GM19467 (cell line): ENCODE results near the gene TOPORS.
A peak's percentile ranks its signal among the peaks of the same experiment; 100 is the strongest.
"Not testable (repeated sequence)": the region's sequence is repeated elsewhere in the genome, so short reads cannot be mapped to it uniquely, and the experiment has no call there.

Experiments
- ATAC-seq: cut with Tn5 transposase; IDR thresholded peaks from one replicate; pipeline ENCODE4 v1.9.1; 2021; ENCODE audit warnings: mild to moderate bottlenecking, moderate library complexity; ENCODE audit not compliant: unreplicated experiment

The TOPORS gene

DNA sequence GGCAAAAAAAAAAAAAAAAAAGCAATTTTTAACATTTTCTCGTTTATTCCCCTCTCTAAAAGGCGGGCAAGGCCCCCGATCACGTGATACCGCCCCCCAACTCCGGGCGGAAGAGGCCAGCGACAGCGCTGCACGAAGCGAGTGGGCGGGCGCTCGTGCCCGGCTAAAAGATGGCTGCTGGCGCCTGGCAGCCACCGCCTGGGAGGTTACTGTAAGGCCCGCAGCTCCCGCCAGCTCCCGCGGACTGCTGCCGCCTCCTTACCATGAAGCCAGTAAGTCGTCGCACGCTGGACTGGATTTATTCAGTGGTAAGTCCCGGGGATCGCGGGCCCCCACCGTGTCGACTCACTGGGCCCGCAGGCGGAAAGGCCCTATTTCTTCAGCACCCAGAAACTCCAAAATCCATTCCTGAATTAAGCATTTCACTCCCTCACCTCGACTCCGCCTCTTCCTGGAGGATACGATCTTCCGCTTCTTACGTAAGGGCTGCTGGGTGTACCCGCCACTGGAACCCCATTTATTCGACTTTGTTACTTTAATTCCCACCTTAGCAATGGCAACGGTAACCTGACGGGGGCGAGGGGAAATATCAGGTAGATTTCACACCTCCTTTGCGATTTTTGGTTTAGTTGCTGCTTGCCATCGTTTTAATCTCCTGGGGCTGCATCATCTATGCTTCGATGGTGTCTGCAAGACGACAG, at the start of gene TOPORS, which contains the start of gene SMIM27:
TSS of gene TOPORS (minus strand) at position 415 of the 701 bp plus-strand sequence. CDS start at position 265, 150 bp downstream.
TSS of gene SMIM27 (plus strand) at position 156 of the 701 bp plus-strand sequence. CDS start at position 264, 108 bp downstream.
- ATAC-seq, result peak; percentile 75

DNA sequence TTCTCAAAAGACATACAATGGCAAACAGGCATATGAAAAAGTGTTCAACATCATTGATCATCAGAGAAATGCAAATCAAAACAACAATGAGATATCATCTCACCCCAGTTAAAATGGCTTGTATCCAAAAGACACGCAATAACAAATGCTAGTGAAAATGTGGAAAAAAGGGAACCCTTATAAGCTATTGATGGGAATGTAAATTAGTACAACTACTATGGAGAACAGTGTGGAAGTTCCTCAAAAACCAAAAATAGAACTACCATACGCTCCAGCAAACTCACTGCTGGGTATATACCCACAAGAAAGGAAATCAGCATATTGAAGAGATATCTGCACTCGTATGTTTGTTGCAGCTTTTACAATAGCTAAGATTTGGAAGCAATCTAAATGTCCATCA, 46.6 kb upstream of the TOPORS start:
- ATAC-seq, result not testable (repeated sequence)

DNA sequence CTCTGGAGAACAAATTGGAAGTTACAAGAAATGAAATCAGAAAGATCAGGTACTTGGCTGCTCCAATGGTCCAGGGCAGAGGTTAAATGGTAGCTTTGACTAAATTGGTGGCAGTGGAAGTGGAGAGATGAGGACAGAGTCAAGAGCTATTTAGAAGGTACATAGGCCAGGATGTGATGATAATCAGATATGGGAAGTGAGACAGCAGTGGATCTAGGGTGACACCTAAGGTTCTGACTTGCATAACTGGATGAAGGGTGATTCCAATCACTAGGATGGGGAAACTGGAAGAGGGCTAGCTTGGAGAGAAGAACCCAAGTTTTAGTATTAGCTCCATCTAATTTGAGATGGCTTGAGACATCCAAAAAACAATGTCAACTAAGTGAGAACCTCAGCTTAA, 44.5 kb upstream of the TOPORS start:
- no peak for ATAC-seq

DNA sequence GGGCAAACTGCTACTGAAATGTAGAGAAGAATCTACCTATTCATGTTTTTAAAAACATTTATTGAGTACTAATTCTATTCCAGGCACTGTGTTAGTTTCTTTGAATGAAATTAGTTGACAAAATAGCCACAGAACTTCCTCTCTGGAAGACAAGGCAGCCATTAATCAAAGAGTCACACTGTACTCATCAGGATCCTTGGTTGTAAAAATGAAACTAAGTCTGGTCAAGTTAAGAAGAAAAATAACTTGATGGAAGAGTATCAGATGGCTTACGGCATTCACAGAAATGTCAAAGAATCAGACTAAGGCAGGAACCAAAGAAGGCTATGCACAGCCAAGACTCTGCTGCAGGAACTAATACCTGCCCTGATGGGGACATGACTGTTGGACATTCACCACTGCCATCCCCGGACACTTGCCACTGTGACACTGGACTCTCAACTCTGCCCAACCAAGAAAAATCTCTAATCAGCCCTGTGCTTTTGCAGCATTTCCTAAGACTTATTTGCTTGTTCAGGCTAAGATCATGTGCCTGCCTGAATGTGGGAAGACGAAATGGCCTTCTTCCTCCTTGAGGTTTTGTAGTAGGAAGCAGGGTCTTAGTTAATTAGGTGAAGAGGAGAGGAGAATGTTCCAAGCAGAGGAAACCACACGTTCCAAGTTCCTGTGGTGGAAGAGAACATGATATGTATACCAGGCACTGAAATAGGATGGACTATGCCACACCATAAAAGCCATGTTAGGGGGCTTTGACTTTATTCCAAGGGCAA, 43.9 kb upstream of the TOPORS start:
- no peak for ATAC-seq

DNA sequence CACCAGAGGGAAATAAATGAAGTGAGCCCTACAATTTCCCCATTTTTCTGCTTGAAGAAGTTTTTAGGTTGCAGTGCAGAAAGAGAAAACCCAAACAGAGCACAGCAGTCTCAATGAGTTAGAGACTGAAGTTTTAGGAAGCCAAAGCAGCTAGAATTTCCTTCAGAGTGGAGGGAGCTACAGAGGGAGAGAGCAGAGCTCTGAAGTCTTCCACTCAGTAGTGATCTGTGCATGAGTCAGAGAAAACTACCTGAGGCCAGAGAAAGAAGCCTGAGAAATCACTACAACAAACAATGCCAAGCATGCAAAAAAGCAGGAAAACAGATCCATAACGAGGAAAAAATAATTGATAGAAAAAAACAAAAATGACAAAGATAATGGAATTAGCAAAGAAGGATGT, 38.5 kb upstream of the TOPORS start:
- no peak for ATAC-seq

DNA sequence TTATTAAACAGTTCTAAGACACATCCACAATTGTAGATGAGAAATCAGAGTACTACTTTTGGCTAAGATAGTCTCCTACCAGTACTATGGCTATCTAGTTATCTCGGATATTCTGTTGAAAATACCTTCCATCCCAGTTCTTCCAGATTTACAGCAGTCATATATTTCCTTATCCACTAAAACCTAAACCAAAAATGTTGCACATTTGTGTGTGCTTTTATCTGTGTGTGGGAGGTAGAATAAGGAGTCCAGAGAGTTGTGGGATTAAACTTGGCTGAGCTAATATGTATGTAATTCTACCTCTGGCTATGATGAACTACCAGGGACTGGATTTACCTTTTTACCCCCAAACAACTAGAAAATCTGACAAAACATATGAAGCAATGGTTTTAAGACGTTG, 38.1 kb upstream of the TOPORS start:
- no peak for ATAC-seq

DNA sequence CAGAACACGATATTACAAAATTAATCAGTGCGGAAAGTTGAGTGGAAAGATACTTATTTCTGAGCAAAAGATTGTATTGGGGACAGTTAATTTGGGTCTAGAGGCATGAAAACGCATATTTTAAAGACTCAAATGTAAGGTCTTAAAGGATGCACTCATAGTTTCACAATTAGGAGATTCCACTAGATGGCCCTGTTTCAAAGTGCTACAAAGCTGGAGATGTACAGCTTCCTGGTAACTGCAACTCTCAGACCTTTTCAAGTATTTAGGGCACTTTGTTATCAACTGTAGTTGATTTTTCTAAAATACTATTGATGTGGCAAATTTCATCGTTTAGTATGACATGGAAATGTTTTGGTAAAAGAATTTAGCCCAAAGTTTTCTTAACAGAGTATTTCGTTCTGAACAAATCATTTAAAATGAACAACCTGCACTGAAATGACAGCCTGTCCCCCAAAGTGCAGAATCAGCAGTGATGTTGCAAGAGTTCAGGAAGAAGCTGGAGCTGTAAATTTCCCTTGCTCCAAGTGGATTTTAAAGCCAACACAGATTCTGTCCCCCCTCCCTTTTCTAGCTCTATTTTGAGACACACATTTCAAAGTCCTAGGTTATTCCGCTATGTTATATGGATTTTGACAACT, 36.8 kb upstream of the TOPORS start:
- peak; percentile 69 for ATAC-seq

DNA sequence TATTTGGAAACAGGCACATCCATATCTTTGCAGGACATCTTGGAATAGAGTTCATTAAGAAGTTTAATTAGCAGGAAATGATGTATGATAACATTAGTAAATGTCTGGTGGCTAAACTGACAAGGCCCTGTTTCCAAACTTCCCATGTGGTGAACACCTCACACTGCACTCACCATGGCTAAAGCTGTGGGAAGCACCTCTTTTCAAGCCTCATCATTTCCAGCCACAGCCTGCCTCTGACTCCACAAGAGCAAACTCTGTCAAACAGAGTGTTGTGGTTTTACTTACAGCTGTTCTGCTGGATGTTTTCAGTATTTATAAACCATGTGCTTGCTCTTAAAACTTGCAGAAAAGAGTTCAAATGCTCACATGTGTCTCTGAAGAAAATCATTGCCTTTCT, 35.5 kb upstream of the TOPORS start:
- ATAC-seq, result no peak

DNA sequence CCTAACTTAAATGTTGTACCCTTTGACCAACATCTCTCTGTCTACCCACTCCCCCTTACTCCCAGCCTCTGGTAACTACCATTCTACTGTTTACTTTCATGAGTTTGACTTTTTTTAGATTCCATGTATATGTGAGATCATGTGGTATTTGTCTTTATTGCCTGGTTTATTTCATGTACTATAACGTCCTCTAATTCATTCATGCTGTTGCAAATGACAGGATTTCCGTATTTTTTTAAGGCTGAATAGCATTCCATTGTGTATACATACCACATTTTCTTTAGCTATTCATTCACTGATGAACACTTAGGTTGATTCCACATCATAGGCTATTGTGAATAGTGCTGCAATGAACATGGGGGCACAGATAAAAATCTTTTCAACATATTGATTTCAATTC, 32.4 kb upstream of the TOPORS start:
- no peak for ATAC-seq

DNA sequence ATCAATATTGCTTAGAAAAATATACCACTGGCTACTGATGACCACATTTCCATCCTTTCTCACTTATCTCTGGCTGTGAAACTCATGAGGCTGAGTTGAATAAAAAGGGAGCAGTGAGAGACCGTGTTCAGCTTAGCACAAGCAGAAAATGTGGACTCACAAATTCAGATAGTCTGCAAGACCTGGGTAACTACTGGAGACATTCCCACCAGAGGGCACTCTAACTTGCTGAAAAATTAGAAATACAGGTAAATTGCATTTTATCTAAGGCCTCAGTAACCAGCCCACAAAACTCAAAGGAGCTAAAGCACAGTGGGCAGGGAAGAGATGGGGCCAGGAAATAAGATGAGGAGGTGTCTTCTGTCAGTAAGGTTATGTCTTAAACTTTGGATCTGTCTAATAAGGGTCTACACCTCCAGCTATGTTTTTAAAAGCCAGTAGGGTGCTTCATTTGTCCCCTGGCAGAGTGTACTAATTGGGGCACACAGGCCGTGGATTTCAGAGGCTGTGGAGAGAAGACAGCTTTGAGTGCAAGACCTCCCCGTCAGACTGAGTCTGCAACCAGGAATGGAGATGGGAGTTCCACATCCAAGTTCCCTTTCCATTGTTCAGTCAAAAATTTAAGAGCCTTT, 29.2 kb upstream of the TOPORS start:
- no peak for ATAC-seq

DNA sequence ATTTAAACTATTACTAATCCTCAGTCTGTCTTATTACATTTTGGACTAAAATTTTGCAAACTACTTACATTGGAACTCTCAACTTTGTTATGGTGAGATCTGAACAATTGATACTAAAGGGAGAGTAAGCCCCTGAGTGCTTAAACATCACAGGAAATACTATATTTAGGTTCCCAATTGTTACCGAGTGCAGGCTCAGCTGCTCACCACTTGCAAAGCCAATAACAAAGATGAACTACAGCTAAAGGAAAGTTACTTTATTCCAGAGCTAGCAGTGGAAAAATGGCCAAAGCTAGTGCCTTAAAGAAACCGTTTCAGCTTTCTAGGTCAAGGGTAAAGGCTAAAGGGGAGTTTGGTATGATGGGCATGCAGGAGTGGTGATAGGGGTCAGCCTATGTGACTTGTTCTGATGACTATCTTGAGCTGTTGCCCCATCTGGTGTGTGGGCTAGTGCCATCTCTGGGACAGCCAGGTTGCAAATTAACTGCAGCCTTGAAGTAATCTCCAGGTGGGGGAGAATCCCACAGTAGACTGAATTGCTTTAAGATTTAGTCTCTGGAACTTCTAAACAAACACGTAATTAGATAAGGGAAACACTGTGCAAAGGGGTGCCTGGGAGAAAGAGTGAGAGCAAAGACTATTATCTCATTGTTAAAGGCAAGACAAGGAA, 28.4 kb upstream of the TOPORS start:
- ATAC-seq, result no peak

DNA sequence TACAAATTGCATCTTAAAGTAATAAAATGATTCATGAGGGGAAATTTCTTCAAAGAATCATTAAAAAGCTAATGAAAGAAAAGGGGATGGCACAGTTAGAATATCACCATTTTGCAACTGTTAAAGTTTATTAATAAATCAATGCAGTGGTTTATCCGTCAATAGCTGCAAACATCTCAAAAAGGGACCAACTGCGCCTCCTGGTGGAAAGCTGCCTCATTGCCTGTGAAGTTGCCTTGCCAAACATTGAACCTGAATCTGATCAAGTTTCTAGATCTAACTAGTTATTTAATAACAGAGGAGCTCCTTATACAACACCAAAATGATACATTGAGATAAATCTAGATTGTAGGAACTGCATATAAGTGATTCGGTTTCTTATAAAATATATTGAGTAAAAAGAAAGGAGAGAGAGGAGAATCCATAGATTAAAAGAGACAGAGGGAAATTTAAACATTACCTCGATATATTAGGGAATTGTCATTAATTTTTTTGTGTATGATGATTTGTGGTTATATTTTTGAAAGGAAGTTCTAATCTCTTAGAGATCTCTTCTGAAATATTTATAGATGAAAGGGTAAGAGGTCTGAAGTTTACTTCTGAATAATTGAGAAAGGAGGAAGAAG, 27.4 kb upstream of the TOPORS start:
- peak; percentile 50 for ATAC-seq

DNA sequence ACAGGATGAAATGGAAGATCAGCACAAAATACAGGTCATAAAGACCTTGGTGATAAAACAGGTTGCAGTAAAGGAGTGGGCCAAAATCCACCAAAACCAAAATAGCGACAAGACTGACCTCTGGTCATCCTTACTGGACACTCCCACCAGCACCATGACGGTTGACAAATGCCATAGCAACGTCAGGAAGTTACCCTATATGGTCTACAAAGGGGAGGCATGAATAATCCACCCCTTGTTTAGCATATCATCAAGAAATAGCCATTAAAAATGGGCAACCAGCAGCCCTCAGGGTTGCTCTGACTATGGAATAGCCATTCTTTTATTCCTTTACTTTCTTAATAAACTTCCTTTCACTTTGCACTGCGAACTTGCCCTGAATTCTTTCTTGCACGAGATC, 26.6 kb upstream of the TOPORS start:
- ATAC-seq, result no peak

DNA sequence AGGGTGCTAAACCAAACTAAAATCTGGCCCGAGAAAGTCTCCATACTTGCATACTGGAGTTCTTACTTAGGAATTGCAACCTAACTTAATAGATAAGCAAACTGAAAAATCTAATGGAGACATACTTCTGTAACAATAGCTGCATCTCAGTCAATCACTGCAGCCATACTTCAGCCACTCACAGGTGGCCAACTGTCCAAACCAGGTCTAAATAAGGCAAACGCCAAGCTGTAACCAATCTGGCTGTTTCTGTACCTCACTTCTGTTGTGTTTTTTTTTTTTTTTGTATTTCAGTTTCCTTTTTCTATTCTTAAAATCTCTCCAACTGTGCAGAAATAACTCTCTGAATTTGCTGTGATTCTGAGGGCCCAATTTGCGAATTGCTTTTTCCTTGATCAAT, 24.9 kb upstream of the TOPORS start:
- no peak for ATAC-seq

DNA sequence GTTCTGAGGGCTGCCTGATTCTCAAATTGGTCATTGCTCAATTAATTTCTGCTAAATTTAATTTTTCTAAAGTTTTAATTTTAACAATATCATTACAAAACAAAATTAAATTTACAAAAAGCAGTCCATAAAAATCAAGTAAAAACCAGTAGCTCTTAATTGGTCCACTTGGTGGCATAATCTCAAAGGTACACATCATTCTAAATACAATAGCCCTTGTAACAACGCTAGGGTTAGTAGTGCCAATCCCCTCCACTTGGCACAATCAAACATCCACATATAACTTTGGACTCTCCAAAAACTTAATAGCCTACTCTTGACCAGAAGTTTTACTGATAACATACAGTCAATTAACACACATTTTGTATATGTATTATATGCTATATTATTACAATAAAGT, 22.5 kb upstream of the TOPORS start:
- no peak for ATAC-seq

DNA sequence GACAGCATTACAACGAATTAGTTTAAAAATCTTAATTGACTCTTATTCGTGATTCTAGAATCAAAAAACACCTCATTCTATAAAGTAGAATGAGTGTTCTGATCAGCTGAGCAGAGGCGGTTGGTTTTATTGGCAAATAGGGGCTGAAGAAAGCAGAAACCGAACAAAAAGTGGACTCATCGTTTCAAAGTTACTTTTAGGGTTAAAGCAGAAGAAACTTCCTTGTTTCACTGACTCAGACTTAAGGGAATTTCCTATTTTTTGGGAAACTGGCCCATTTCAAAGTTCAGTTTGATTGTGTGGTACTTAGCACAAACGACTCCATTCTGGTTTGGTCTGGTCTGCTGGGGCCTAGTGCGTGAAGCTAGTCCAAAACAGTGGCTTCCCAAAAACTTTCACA, 21.4 kb upstream of the TOPORS start:
- no peak for ATAC-seq

DNA sequence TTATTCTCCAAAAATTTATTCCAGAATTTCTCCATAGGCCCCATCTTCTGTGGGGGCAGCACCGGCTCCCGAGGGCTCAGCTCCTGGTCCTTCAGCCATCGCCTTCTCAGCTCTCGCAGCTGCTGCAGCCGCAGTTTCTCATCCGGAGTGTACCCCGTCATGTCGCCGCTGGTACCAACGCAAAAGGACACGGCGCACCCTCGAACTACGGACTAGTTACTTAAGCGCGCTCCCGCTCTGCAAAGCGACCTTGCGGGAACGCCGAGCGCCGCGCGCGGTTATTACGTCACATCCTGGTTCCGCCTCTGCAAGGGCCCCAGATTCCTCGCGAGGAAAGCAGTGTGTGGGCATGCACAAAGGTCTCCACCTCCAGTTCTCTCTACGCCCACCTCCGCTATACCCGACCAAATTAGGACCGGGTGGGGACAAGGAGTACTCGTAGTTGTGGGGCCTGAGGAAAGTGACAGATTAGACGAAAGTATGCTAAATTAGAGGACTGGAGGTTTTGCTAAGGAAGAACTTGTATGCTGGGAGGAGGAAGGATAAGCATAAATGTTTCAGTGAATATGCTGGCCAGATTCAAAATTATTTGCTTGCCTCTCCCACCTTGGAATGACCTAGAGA, 20.6 kb upstream of the TOPORS start, which contains the start of gene NDUFB6:
TSS of gene NDUFB6 (minus strand) at position 260 of the 624 bp plus-strand sequence. CDS start at position 161, 99 bp downstream.
- ATAC-seq, result peak; percentile 89

DNA sequence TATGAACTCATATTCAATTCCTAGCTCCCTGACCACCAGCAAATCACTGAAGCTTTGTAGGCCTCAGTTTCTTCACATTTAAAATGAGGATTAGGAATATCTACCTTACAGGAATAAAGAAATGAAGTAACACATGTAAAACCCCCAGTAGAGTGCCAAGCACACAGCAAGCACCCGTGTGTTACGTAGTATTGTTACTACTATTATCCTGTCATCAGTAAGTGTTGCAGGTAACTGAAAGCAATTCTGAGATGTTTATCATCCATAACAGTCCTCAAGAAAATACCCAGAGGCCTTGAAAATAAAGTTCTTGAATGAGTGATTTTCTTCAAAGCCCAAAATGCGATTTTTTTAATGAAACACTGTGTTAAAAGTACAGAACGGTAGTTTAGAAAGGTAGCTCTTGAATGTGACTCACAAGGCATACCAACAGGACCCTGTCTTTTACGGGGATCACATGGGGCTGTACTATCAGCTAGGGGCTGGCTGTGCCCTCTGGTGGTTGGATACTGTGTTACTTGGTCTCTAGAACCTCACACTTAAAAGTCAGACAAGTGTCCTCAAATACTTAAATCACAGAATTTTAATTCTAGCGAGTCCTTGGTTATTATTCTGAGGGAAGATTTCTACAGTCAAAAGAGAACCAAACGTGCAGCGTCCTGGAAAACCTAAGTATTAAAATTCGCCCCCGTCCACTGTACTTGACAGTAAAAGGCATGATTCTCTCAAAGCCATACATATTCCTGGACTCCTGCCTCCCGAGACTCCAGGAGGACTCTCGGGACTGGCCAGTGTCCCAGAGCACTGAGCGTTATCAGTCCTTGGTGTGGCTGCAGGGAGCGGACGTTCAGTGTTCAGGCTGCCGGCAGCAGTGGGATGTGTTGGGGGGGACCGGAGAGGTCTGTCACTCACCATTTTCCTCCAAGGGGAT, 19.8 kb upstream of the TOPORS start:
- peak; percentile 90 for ATAC-seq

DNA sequence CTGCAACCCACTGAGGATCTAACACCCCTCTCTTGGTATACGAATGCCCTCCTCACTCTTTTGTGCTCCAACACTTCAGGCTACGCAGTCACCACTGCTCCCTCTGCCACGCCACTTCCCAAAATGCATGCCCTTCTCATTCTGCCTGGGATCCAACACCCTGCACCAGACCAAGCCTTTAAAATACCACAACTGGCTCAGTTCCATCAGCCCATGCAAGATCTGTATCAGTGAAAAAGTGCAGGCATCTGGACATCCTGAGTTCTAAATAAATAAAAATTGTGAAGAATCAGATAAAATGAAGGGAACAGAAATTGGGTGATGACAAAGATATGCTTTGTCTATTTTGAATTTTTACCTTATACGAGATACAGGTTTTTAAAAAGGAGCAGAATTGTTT, 17.9 kb upstream of the TOPORS start:
- ATAC-seq, result no peak
